HepG2 (cell line): ENCODE data around the gene PHLPP2. TPM values are rescaled to one million over a fixed set of nuclear protein-coding genes. Genes with fewer than 3 reads are reported as not detected.

ENCODE experiments used
- ATAC-seq: fragments of 200-7000 bp; cut with Tn5 transposase; 3 replicates; pipeline ENCODE4 v1.9.1; 2020; ENCODE audit warnings: mild to moderate bottlenecking, moderate library complexity
- BruUV-seq: library from RNA; stranded (reverse); fragments of 400-500 nt; replicated peaks from 2 replicates; lab custom pipeline; 2021; lab: Mats Ljungman, UMichigan
- CTCF ChIA-PET: fragments of 300-600 bp; formaldehyde crosslinking; extraction: SDS; loops from one replicate; lab custom pipeline; 2021; ENCODE audit warnings: low total read pairs, inconsistent platforms, low intra/inter-chr PET ratio; lab: Yijun Ruan, JAX
- POLR2A ChIA-PET: fragments of 350-600 bp; sonication (Branson Sonifier 250); formaldehyde crosslinking; loops from one replicate; lab custom pipeline; 2020; ENCODE audit warnings: antibody characterized with exemption, inconsistent platforms; lab: Yijun Ruan, JAX
- DNase-seq: peaks from one replicate; pipeline ENCODE4 v3.0.0-alpha.2; 2015; ENCODE audit warnings: low spot score
- FAIRE-seq: peaks from 3 replicates; lab custom pipeline; 2011; peaks lifted over from hg19 to GRCh38; lab: Jason Lieb, UNC
- H2AFZ ChIP-seq: one replicate; pipeline ENCODE4 v1.6.1; 2011; ENCODE audit warnings: low read length, inconsistent platforms
- H3K27ac ChIP-seq: fragments of 300-600 bp; 3 replicates; pipeline ENCODE4 v1.8.0; 2011; ENCODE audit warnings: mixed run types, mild to moderate bottlenecking, mixed read lengths, low read length, inconsistent platforms; ENCODE audit not compliant: insufficient read depth; ENCODE audit errors: extremely low read length
- H3K27me3 ChIP-seq, 2 experiments: fragments of 200-600 bp in 1 of 2; 2 replicates in 1 of 2; 3 replicates in 1 of 2; pipeline versions ENCODE4 v1.6.0 to v1.8.0; 2011; ENCODE audit warnings: low read length in 2 of 2, mild to moderate bottlenecking in 2 of 2, moderate library complexity in 2 of 2, inconsistent platforms in 1 of 2; ENCODE audit not compliant: insufficient read depth in 2 of 2, control insufficient read depth in 1 of 2
- H3K36me3 ChIP-seq, 2 experiments: fragments of 200-600 bp in 1 of 2; replicated peaks in 1 of 2; 2 replicates in 1 of 2; 3 replicates in 1 of 2; pipeline versions ENCODE4 v1.5.1 to v1.8.0; 2011; ENCODE audit warnings: low read length in 2 of 2, inconsistent platforms in 1 of 2; ENCODE audit not compliant: insufficient read depth in 2 of 2, control insufficient read depth in 1 of 2
- H3K4me1 ChIP-seq: 2 replicates; pipeline ENCODE4 v1.5.1; 2012; ENCODE audit warnings: low read length, inconsistent platforms; ENCODE audit not compliant: insufficient read depth
- H3K4me2 ChIP-seq: 2 replicates; pipeline ENCODE4 v1.6.0; 2011; ENCODE audit warnings: low read depth, low read length, inconsistent platforms
- H3K4me3 ChIP-seq, 3 experiments: fragments of 200-600 bp in 1 of 3; sonication (generic), shearing (Covaris generic) in 1 of 3; replicated peaks in 1 of 3; 2 replicates each; pipeline ENCODE4 v1.5.1; 2011 to 2016; ENCODE audit warnings: low read length in 3 of 3, inconsistent platforms in 2 of 3, low read depth in 2 of 3, mild to moderate bottlenecking in 2 of 3, control low read depth in 1 of 3, mixed read lengths in 1 of 3; ENCODE audit not compliant: insufficient read depth in 1 of 3
- H3K79me2 ChIP-seq: one replicate; pipeline ENCODE4 v1.6.1; 2011; ENCODE audit warnings: low read length, inconsistent platforms; ENCODE audit not compliant: insufficient read depth
- H3K9ac ChIP-seq: 2 replicates; pipeline ENCODE4 v1.6.0; 2011; ENCODE audit warnings: mild to moderate bottlenecking, low read depth, low read length, inconsistent platforms; ENCODE audit not compliant: insufficient read depth
- H3K9me3 ChIP-seq: 2 replicates; pipeline ENCODE4 v1.5.1; 2012; ENCODE audit warnings: mild to moderate bottlenecking, low read length
- H4K20me1 ChIP-seq: 2 replicates; pipeline ENCODE4 v1.6.0; 2011; ENCODE audit warnings: inconsistent platforms, mild to moderate bottlenecking, low read length, moderate library complexity; ENCODE audit not compliant: insufficient read depth
- ARID5B ChIP-seq: IDR thresholded peaks from 2 replicates; pipeline ENCODE4 v1.4.0; 2020; ENCODE audit warnings: mild to moderate bottlenecking, missing genetic modification reagents
- BRD4 ChIP-seq: sonication (generic); formaldehyde crosslinking; IDR thresholded peaks from 2 replicates; pipeline ENCODE4 v1.4.0; 2020; ENCODE audit warnings: missing genetic modification reagents
- CREM ChIP-seq, 2 experiments: sonication (generic) in 1 of 2; formaldehyde crosslinking in 1 of 2; IDR thresholded peaks; 2 replicates each; pipeline versions ENCODE4 v1.4.0 to v1.6.1; 2016 to 2020; ENCODE audit warnings: antibody characterized with exemption in 1 of 2, mild to moderate bottlenecking in 1 of 2, missing genetic modification reagents in 1 of 2
- MAFF ChIP-seq: IDR thresholded peaks from 2 replicates; pipeline ENCODE4 v1.6.1; 2011; ENCODE audit warnings: low read depth, low read length, improper control_type of control experiment
- RXRA ChIP-seq: sonication (generic); formaldehyde crosslinking; IDR thresholded peaks from 2 replicates; pipeline ENCODE4 v1.5.1; 2020; ENCODE audit warnings: missing genetic modification reagents
- TEAD3 ChIP-seq: optimal IDR thresholded peaks from 2 replicates; pipeline ENCODE3; 2016; ENCODE audit warnings: borderline replicate concordance
- THAP7 ChIP-seq: sonication (generic); formaldehyde crosslinking; IDR thresholded peaks from 2 replicates; pipeline ENCODE4 v1.8.1; 2023; ENCODE audit warnings: mild to moderate bottlenecking, missing genetic modification reagents
- ZNF138 ChIP-seq: sonication (generic); formaldehyde crosslinking; IDR thresholded peaks from 2 replicates; pipeline ENCODE4 v1.5.0; 2020; ENCODE audit warnings: mild to moderate bottlenecking, low read depth, missing genetic modification reagents
- ZNF652 ChIP-seq: IDR thresholded peaks from 2 replicates; pipeline ENCODE4 v1.6.1; 2016; ENCODE audit warnings: low read depth, borderline replicate concordance
- ZNF749 ChIP-seq: sonication (generic); formaldehyde crosslinking; IDR thresholded peaks from 2 replicates; pipeline ENCODE4 v1.8.0; 2022; ENCODE audit warnings: mild to moderate bottlenecking, missing genetic modification reagents, moderate library complexity, borderline replicate concordance
- WGBS: methylation state at CpG from one replicate; pipeline ENCODE4 v1.1.6; 2017; ENCODE audit warnings: low lambda C conversion rate; 5-methylcytosine and 5-hydroxymethylcytosine counted together
- in situ Hi-C: cut with HindIII; loops from 2 replicates; pipeline ENCODE4 v1.10.0; 2017; ENCODE audit warnings: low pct_unique_long_range_greater_than_20kb; ENCODE audit not compliant: extremely low pct_ligation_motif_present
- intact Hi-C: fragments of 100-400 bp; cut with micrococcal nuclease; formaldehyde crosslinking; loops from one replicate; pipeline ENCODE4 v1.10.0; 2022; ENCODE audit not compliant: unreplicated experiment
- polyA plus RNA-seq, 8 experiments: library from polyadenylated mRNA; depleted of rRNA in 3 of 8; stranded (reverse) in 7 of 8; unstranded in 1 of 8; fragments of >200 nt; fragmentation: Illumina TruSeq in 4 of 8; extraction: Trizol in 4 of 8; gene quantifications; 2 replicates each; pipeline versions ENCODE4 v1.2.1 to v1.2.3, GENCODE V29; 2011 to 2016; ENCODE audit warnings: low read depth in 4 of 8, missing spikeins in 1 of 8, mixed read lengths in 1 of 8; ENCODE audit not compliant: insufficient read depth in 1 of 8
- total RNA-seq, 5 experiments: library from RNA; depleted of rRNA; stranded (reverse); fragments of >200 nt; fragmentation: Illumina TruSeq; extraction: Trizol; gene quantifications; 2 replicates each; pipeline ENCODE4 v1.2.3, GENCODE V29; 2016; ENCODE audit warnings: low read depth in 1 of 5

Gene PHLPP2
- total and polyA plus RNA-seq, 2 of the 13 experiments (the other 11 are each of a cell fraction or from before 2014, with no cell fraction given) = 8.9 TPM

GRCh38 chr16:71648162-71648561 lies 76.3 kb downstream of the PHLPP2 start:
- H3K27me3 ChIP-seq = no peaks in the 10 kb centered on the region
- FAIRE-seq (no peak), DNase-seq (no peak), ATAC-seq (no peak)
- H3K9me3 ChIP-seq = no peaks in the 10 kb centered on the region
- H3K79me2 ChIP-seq = no peaks in the 10 kb centered on the region
- H3K4me3 ChIP-seq = no peak overlapping the region
- peaks cover 11 to 41% of the 10 kb centered on the region in 2 experiments; a peak in 4 of 5 replicates for H3K36me3 ChIP-seq
- ChIA-PET CTCF (no interaction called here), POLR2A (no interaction called here)
- no peaks in the 10 kb centered on the region for H3K4me1 ChIP-seq
- intact Hi-C loops (no loop called here), in situ Hi-C loops (no loop called here)
- H3K9ac ChIP-seq = no peak overlapping the region
- H4K20me1 ChIP-seq = peaks cover 4% of the 10 kb centered on the region; the same call in 1 of the 2 replicates
- H2AFZ ChIP-seq = no peak overlapping the region
- H3K4me2 ChIP-seq = no peak overlapping the region
- no peak overlapping the region for H3K27ac ChIP-seq
- 100% methylated on average over 2 of the region's 2 CpGs for WGBS
- BruUV-seq = no TSS peak
- TF ChIP-seq BRD4 (CRISPR knock-in tag) (no peak), ZNF652 (CRISPR knock-in tag) (peak; percentile 65), ZNF138 (CRISPR knock-in tag) (no peak), RXRA (CRISPR knock-in tag) (no peak)
- TF ChIP-seq, all 625 proteins: peak for 1

- BruUV-seq = no TSS peak
- Histone ChIP-seq H3K9ac (no peak overlapping the region), H3K4me1 (no peaks in the 10 kb centered on the region), H3K4me2 (no peak overlapping the region)
- in situ Hi-C loops = no loop called here
- 84% methylated on average over 7 of the region's 7 CpGs for WGBS
- POLR2A ChIA-PET = no interaction called here
- TF ChIP-seq CREM (IDR thresholded peaks at IDR 0.05) = no peak
- no peak for TF ChIP-seq CREM (CRISPR knock-in tag; IDR thresholded peaks at IDR 0.05)
- no peak for TF ChIP-seq THAP7
- TF ChIP-seq ZNF749 (CRISPR knock-in tag) = no peak
- TF ChIP-seq MAFF = no peak
- no peak for TF ChIP-seq TEAD3 (CRISPR knock-in tag)
- TF ChIP-seq ARID5B (CRISPR knock-in tag) = no peak
- TF ChIP-seq, all 625 proteins: peak for 0
- CTCF ChIA-PET = no interaction called here
- H3K9me3 ChIP-seq = no peaks in the 10 kb centered on the region
- ATAC-seq (no peak), FAIRE-seq (no peak), DNase-seq (no peak)
- no peaks in the 10 kb centered on the region for H3K79me2 ChIP-seq
- no peaks in the 10 kb centered on the region for H3K27me3 ChIP-seq
- intact Hi-C loops = no loop called here
- H3K36me3 ChIP-seq = peaks cover 7 to 33% of the 10 kb centered on the region in 2 experiments; a peak in 4 of 5 replicates
- H2AFZ ChIP-seq = no peak overlapping the region
- no peak overlapping the region for H3K27ac ChIP-seq
- peaks cover 4% of the 10 kb centered on the region; the same call in 1 of the 2 replicates for H4K20me1 ChIP-seq
- H3K4me3 ChIP-seq = no peak overlapping the region
Observed at GRCh38 chr16:71647391-71647790, 77.1 kb downstream of the PHLPP2 start.
